ENCODE data around the gene SLC4A1AP.

The SLC4A1AP gene

DNA sequence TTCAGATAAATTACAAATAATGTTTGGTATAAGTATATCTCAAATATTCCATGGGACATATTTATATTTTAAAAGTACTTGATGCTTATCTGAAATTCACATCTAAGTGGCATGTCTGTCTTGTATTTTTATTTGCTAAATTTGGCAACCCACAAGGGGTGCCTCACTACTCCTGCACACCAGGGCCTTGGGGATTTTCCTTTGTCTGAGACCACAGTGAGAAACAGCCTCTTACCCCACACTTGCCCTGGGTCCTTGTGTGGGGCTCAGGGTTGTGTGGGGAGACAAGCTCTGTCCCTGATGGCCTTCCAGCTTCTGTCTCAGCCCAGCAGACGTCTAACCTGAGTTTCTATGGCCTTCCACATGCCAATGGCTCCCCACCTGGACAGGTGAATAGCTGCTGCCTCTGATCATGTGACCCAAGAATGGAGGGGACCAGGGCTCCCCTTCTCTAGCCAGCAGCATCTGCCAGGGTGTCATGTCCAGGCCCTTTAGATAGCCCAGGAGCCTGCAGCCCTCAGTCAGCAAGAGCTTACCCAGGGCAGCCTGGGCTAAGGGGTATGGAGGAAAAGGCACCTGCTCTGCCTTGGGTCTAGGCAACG is 58.3 kb downstream of the SLC4A1AP start:
- Histone ChIP-seq H3K9ac (ENCODE audit: low read length) (no peak overlapping the region), H3K27ac (ENCODE audit: low read length) (no peak overlapping the region), H2AFZ (ENCODE audit: low read depth, low read length) (no peak overlapping the region)

DNA sequence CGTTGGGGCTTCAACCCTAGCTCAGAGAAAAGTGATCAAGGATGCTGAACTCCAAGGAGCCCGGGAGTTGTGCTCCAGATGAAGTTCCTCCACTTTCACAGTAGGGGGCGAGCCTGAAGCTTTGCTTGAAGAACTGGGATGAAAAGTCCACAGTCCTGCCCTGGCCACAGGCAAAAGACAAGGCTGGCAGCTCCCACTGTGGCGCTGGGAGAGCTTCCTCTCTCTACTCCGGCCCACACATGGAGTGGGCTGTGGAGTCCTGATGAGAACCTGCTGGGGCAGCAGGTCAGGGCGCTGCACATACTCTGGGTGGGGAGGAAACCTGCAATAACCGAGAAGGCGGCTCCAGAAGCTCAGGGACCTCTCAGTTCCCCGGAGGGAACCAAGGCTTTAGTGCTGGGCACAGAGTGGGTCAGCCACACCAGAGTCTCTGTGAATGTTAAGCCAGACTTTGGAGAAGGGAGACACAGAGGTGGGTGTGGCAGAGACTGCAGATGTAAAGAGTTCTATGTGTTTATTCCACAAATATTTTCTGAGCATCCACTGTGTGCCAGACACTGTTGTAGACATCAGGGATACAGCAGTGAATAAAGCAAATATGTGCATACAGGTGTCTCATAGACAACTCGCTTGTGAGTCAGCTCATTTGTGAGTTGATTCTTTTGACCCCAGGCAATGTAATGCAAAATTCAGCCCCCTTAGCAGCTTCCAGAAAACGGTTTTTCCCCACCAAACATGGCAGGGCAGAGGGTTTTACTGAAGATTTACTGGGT is 59.9 kb downstream of the SLC4A1AP start:
- H3K9ac ChIP-seq (ENCODE audit: low read length) = no peak overlapping the region
- no peaks in the 10 kb centered on the region for H3K79me2 ChIP-seq (ENCODE audit: low read length)
- H3K27me3 ChIP-seq (ENCODE audit: low read depth, low read length) = no peaks in the 10 kb centered on the region
- H2AFZ ChIP-seq (ENCODE audit: low read depth, low read length) = peak overlapping the region; percentile 67; the same call in 1 of the 2 replicates
- H3K4me3 ChIP-seq (ENCODE audit: low read length) = no peak overlapping the region
- H3K27ac ChIP-seq (ENCODE audit: low read length) = no peak overlapping the region
- no peaks in the 10 kb centered on the region for H3K4me1 ChIP-seq (ENCODE audit: low read length)
- H3K9me3 ChIP-seq (ENCODE audit: insufficient read depth, low read length) = no peaks in the 10 kb centered on the region
- TF ChIP-seq, protein P1, sequence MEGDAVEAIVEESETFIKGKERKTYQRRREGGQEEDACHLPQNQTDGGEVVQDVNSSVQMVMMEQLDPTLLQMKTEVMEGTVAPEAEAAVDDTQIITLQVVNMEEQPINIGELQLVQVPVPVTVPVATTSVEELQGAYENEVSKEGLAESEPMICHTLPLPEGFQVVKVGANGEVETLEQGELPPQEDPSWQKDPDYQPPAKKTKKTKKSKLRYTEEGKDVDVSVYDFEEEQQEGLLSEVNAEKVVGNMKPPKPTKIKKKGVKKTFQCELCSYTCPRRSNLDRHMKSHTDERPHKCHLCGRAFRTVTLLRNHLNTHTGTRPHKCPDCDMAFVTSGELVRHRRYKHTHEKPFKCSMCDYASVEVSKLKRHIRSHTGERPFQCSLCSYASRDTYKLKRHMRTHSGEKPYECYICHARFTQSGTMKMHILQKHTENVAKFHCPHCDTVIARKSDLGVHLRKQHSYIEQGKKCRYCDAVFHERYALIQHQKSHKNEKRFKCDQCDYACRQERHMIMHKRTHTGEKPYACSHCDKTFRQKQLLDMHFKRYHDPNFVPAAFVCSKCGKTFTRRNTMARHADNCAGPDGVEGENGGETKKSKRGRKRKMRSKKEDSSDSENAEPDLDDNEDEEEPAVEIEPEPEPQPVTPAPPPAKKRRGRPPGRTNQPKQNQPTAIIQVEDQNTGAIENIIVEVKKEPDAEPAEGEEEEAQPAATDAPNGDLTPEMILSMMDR (IDR thresholded peaks at IDR 0.05; ENCODE audit: low read depth, low read length) = peak; percentile 62
- TF ChIP-seq EZH2phosphoT487 (IDR thresholded peaks at IDR 0.05; ENCODE audit: low read depth) = no peak
- H3K36me3 ChIP-seq (replicated peaks; ENCODE audit: low read depth, low read length) = no peaks in the 10 kb centered on the region
- no peaks in the 10 kb centered on the region for H4K20me1 ChIP-seq (ENCODE audit: insufficient read depth, low read length)
- peak overlapping the region; percentile 33 for H3K4me2 ChIP-seq (ENCODE audit: low read length)

More for the DNA sequence above, 58.3 kb downstream of the SLC4A1AP start:
- Histone ChIP-seq H3K4me1 (ENCODE audit: low read length) (no peaks in the 10 kb centered on the region), H3K36me3 (replicated peaks; ENCODE audit: low read depth, low read length) (no peaks in the 10 kb centered on the region), H3K4me3 (ENCODE audit: low read length) (no peak overlapping the region), H3K27me3 (ENCODE audit: low read depth, low read length) (peaks cover 7% of the 10 kb centered on the region; the same call in 1 of the 2 replicates), H3K9me3 (ENCODE audit: insufficient read depth, low read length) (no peaks in the 10 kb centered on the region), H4K20me1 (ENCODE audit: insufficient read depth, low read length) (no peaks in the 10 kb centered on the region), H3K4me2 (ENCODE audit: low read length) (no peak overlapping the region), H3K79me2 (ENCODE audit: low read length) (no peaks in the 10 kb centered on the region)
- TF ChIP-seq, protein P1 (IDR thresholded peaks at IDR 0.05; ENCODE audit: low read depth, low read length) = no peak
- no peak for TF ChIP-seq EZH2phosphoT487 (IDR thresholded peaks at IDR 0.05; ENCODE audit: low read depth)

DNA sequence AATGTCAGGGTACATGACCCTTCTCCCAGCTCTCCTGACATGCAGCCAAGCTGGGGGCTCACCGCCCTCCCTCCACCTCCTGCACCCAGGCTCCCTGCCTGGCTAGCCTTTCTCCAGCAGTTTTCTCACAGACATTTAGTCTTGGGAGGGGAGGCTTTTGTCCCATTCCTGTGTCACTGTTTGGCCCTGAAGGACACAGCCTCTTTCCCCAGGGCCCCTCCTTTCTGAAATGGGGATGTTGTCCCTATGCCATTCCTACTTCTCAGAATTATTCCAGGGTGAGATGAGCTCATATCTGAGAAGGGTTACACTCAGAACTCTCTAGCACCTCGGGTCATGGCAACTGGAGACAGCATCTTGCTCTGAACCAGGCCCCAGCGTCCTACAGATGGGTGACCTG is 60.5 kb downstream of the SLC4A1AP start:
- Histone ChIP-seq H2AFZ (ENCODE audit: low read depth, low read length) (no peak overlapping the region), H3K4me1 (ENCODE audit: low read length) (no peaks in the 10 kb centered on the region), H3K9me3 (ENCODE audit: insufficient read depth, low read length) (no peaks in the 10 kb centered on the region), H4K20me1 (ENCODE audit: insufficient read depth, low read length) (no peaks in the 10 kb centered on the region), H3K4me2 (ENCODE audit: low read length) (no peak overlapping the region), H3K4me3 (ENCODE audit: low read length) (no peak overlapping the region), H3K36me3 (replicated peaks; ENCODE audit: low read depth, low read length) (no peaks in the 10 kb centered on the region), H3K9ac (ENCODE audit: low read length) (no peak overlapping the region), H3K79me2 (ENCODE audit: low read length) (no peaks in the 10 kb centered on the region), H3K27me3 (ENCODE audit: low read depth, low read length) (no peaks in the 10 kb centered on the region), H3K27ac (ENCODE audit: low read length) (no peak overlapping the region)
- TF ChIP-seq, protein P1 (IDR thresholded peaks at IDR 0.05; ENCODE audit: low read depth, low read length) = no peak
- TF ChIP-seq EZH2phosphoT487 (IDR thresholded peaks at IDR 0.05; ENCODE audit: low read depth) = no peak

DNA sequence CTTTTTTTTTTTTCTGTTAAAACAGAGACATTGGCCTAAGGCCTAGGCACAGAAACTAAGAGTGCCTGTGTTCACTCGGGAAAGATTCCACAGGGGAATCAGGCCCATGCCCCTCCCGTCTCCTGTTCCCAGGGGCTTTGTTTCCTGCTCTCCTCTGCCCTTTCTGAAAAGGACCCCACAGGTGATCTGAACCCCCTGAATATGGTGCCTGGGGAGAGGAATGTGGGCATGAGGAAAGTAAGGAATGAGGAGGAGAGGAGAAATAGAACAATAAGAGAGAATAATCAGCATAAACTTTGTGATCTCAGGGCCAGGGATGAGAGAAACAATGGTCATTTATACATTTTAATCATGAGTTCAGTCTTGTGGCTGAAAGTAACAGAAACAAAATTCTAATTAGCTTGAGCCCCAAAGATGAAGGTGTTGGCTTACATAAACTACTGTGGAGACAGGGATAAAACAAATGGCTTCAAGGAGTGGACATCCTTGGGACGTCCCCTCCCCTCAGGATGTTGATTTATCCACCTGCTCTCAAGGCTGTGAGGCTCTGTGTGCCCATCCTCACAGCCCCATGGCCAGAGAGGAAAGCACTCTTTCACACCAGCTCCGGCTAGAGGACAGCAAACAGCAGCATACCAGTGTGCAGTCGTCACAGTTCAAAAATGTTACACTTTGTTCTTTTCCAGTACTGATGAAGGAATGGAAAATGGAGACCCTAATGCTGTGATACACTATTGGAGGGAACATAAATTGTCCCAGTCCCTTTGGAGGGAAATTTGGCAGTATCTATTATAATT is 61.4 kb downstream of the SLC4A1AP start:
- no peaks in the 10 kb centered on the region for H3K27me3 ChIP-seq (ENCODE audit: low read depth, low read length)
- no peak overlapping the region for H3K27ac ChIP-seq (ENCODE audit: low read length)
- no peak overlapping the region for H3K4me3 ChIP-seq (ENCODE audit: low read length)
- no peaks in the 10 kb centered on the region for H3K36me3 ChIP-seq (replicated peaks; ENCODE audit: low read depth, low read length)
- no peak overlapping the region for H3K9ac ChIP-seq (ENCODE audit: low read length)
- no peaks in the 10 kb centered on the region for H4K20me1 ChIP-seq (ENCODE audit: insufficient read depth, low read length)
- TF ChIP-seq, protein P1 (IDR thresholded peaks at IDR 0.05; ENCODE audit: low read depth, low read length) = no peak
- TF ChIP-seq EZH2phosphoT487 (IDR thresholded peaks at IDR 0.05; ENCODE audit: low read depth) = no peak
- no peak overlapping the region for H3K4me2 ChIP-seq (ENCODE audit: low read length)
- H3K4me1 ChIP-seq (ENCODE audit: low read length) = no peaks in the 10 kb centered on the region
- H3K9me3 ChIP-seq (ENCODE audit: insufficient read depth, low read length) = no peaks in the 10 kb centered on the region
- H2AFZ ChIP-seq (ENCODE audit: low read depth, low read length) = no peak overlapping the region
- no peaks in the 10 kb centered on the region for H3K79me2 ChIP-seq (ENCODE audit: low read length)
